ENCODE results near the gene KLRB1.
"Not testable (repeated sequence)": the region's sequence is repeated elsewhere in the genome, so short reads cannot be mapped to it uniquely, and the experiment has no call there.

KLRB1 gene

DNA sequence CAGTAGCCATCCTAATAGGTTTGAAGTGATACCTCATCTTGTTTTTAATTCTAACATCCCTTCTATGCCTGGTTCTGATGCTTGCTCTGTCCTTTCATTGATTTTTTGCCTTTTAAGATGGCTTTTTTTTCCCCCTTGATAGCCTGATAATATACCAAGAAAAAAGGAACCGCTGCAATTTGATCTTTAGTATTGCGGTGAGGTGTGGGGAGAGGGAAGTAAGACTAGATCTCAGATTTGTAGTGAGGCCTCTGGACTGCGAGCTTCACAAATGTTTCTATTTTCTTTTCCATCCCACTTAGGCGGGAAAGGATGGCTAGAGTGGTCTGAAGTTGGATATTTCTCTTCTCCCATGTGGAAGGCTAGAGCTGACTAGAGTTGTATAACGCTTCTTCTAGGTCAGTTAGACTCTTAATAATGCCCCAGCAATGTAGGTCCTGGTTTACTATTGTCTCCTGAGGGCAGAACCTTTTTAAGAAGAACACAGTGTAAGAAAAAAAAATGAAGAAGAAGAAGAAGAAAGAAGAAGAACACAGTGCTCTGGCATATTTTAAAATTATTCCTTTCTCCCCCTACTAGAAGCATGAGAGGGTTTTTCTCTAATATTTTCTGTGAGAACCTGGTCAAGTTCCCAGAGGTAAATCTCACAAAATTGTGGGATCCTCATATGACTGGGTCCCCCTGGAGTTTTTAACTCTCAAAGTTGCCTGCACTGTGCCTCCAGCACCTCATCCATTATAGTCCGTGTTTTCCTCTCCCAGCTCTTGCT, 11.9 kb upstream of the KLRB1 start:
- no peak for DNase-seq

GRCh38 chr12:9618906-9619305, 11.2 kb upstream of the KLRB1 start:
- DNase-seq = not testable (repeated sequence)

DNA sequence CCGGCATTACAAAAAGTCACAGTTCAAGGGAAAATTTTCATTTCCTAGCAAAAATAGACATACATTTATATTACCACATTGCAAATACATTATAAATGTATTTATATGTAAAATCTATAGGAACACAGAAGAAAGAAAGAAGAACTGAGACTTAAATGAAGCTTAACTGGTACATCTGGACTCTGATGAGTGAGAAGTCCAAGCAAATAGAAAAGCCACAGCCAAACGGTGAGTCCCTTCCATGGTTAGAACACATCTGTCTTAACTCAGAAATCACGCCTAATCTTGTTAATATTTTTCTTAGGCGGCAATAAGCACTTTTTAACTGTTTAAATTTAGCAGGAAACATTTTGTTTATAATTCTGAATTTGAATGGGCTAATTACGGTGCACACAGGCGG, 9.4 kb upstream of the KLRB1 start:
- no peak for DNase-seq

GRCh38 chr12:9615420-9616136, 7.9 kb upstream of the KLRB1 start:
- DNase-seq = no peak

DNA sequence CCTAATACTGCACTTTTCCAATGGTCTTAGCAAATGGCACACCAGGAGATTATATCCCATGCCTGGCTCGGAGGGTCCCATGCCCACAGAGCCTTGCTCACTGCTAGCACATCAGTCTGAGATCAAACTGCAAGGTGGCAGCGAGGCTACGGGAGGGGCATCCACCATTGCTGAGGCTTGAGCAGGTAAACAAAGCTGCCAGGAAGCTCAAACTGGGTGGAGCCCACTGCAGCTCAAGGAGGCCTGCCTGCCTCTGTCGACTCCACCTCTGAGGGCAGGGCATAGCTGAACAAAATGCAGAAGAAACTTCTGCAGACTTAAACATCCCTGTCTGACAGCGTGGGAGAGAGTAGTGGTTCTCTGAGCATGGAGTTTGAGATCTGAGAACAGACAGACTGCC, 2.9 kb upstream of the KLRB1 start:
- not testable (repeated sequence) for DNase-seq

GRCh38 chr12:9606736-9607372, 862 bp downstream of the KLRB1 start:
- no peak for DNase-seq

DNA sequence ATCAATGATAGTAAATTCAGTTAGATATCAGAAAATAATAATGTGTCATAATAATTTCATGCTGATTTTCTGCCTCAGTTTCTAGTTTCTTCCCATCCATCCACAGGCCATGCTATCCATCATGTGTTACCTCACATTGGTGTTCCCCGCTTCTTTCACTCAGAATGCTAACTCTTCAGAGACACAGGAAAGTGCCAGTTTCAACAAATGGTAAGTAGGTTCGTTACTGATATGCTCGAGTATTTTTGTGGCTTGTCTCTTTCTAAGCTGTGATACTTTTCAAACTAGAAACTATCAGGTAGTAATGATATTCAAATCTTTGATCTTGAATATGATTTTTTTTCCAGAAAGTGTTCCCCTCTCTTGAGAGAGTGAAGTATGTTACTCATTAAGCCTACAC, 1.5 kb downstream of the KLRB1 start:
- DNase-seq = no peak

DNA sequence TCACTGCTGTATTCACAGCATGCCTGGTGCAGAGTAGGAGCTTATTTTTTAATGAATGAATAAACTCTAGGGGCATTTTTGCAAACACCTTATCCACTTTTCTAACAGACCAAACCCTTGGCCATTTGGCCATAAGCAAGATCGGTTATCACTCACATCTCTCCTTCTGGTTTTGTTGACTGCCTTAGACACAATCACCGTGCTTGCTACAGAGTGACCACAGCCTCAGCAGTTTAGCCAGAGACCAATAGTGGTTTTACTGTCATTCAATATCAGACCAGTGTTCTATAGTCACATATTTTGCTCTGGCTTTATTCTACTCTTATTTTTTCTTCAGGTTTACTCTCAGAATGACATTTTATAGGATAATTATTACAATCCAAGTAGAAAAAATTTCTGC, 2.2 kb downstream of the KLRB1 start:
- DNase-seq = no peak

GRCh38 chr12:9604287-9604686, 3.4 kb downstream of the KLRB1 start:
- DNase-seq = no peak

- DNase-seq = not testable (repeated sequence)
Observed at GRCh38 chr12:9600426-9600825, 7.3 kb downstream of the KLRB1 start.

DNA sequence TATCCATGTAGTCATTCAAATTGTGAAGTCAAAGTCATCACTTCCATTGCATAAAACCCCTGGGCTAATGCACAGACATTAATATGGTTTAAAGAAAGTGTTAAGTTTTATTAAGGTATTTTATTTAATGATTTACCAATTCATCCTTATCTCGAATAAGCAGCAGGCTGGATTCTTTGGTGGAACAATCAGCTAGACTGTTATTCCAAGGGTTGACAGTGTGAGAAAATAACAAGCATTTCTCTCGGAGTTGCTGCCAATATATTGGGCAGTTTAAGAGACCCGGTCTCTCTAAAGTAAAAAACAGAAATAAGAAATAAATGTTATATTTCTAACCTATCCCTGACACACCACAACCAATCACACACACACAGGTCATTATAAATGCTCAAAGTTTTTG, 9.4 kb downstream of the KLRB1 start:
- no peak for DNase-seq

- DNase-seq = no peak
Observed at GRCh38 chr12:9597365-9597764, 10.4 kb downstream of the KLRB1 start.

DNA sequence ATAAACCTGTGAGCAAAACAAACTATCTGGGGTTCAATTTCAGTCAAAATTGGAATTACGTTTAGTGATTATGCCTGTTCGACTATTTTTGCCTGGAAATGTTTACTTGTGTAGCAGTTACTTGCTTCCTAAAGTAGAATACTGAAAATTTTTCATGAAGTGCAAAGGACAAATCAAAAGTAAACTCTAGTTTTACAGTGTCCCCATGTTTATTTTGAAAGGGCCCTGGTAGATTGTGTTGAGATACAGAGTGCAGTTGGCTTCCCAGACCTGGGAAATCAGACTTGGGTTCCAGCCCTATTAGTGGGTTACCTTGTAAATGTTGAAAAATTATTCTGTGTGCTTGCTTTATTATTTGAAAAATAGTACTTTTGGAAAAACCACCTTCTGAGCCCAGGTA, 17.3 kb downstream of the KLRB1 start:
- no peak for DNase-seq

GRCh38 chr12:9588749-9589148, 19.0 kb downstream of the KLRB1 start:
- DNase-seq = no peak

- DNase-seq = no peak
Observed at GRCh38 chr12:9587987-9588600, 19.6 kb downstream of the KLRB1 start.

GRCh38 chr12:9577729-9578128, 30.0 kb downstream of the KLRB1 start:
- not testable (repeated sequence) for DNase-seq

GRCh38 chr12:9567151-9567550, 40.6 kb downstream of the KLRB1 start:
- DNase-seq = not testable (repeated sequence)

- DNase-seq = not testable (repeated sequence)
Observed at GRCh38 chr12:9566113-9566512, 41.6 kb downstream of the KLRB1 start.

- DNase-seq = not testable (repeated sequence)
Observed at GRCh38 chr12:9564418-9564817, 43.3 kb downstream of the KLRB1 start.

GRCh38 chr12:9562841-9563453, 44.8 kb downstream of the KLRB1 start:
- not testable (repeated sequence) for DNase-seq

- DNase-seq = not testable (repeated sequence)
Observed at GRCh38 chr12:9545489-9545888, 62.2 kb downstream of the KLRB1 start.
